Measurements from ENCODE around the gene MPZL1. TPM values are rescaled to one million over a fixed set of nuclear protein-coding genes. Genes with fewer than 3 reads are reported as not detected.

The MPZL1 gene
- total and polyA plus RNA-seq, 2 of the 8 experiments (the other 6 are each of a cell fraction or from before 2014, with no cell fraction given): 37.8 to 120 TPM

GRCh38 chr1:167808104-167808503 is 86.3 kb downstream of the MPZL1 start:
- Histone ChIP-seq H3K79me2 (ENCODE audit: control insufficient read depth in 1 of 2, insufficient read depth in 2 of 2, low read length in 2 of 2) (no peaks in the 10 kb centered on the region), H3K4me2 (ENCODE audit: insufficient read depth in 1 of 2, low read depth in 2 of 2, low read length in 2 of 2) (no peak overlapping the region), H4K8ac (ENCODE audit: extremely low read depth, insufficient read depth, low read length) (no peak overlapping the region), H2BK15ac (ENCODE audit: low read length) (no peak overlapping the region), H2BK5ac (ENCODE audit: low read depth, low read length) (no peak overlapping the region), H4K91ac (replicated peaks; ENCODE audit: insufficient read length, low read length) (no peak overlapping the region), H3K79me1 (ENCODE audit: low read depth, low read length) (no peaks in the 10 kb centered on the region), H3K4ac (replicated peaks; ENCODE audit: insufficient read length, low read depth, low read length) (no peak overlapping the region), H3K23me2 (ENCODE audit: low read depth, low read length) (no peaks in the 10 kb centered on the region), H2AK5ac (ENCODE audit: low read depth, low read length) (no peak overlapping the region), H2BK12ac (ENCODE audit: low read depth, low read length) (no peak overlapping the region), H3K56ac (replicated peaks; ENCODE audit: insufficient read length, low read depth, low read length) (no peak overlapping the region), H4K20me1 (replicated peaks in 1 of 2; ENCODE audit: control insufficient read depth in 1 of 2, insufficient read depth in 2 of 2, low read length in 2 of 2) (no peaks in the 10 kb centered on the region), H2BK20ac (ENCODE audit: low read length) (no peak overlapping the region), H3K27ac (ENCODE audit: low read depth, low read length) (no peak overlapping the region), H3K9ac (replicated peaks in 1 of 4; ENCODE audit: extremely low read depth in 1 of 4, low read depth in 3 of 4, low read length in 3 of 4) (no peak overlapping the region), H3K23ac (ENCODE audit: insufficient read length) (no peak overlapping the region), H3K27me3 (replicated peaks in 1 of 4; ENCODE audit: control insufficient read depth in 3 of 4, extremely low read depth in 1 of 4, insufficient read depth in 3 of 4, low read length in 3 of 4) (no peaks in the 10 kb centered on the region; a peak in 1 of 7 replicates), H3K36me3 (ENCODE audit: control insufficient read depth in 2 of 4, insufficient read depth in 4 of 4, low read length in 3 of 4) (no peaks in the 10 kb centered on the region; a peak in 1 of 8 replicates), H2BK120ac (replicated peaks; ENCODE audit: low read depth, low read length) (no peak overlapping the region), H3K4me3 (ENCODE audit: extremely low read depth in 1 of 4, insufficient read depth in 2 of 4, low read depth in 3 of 4, low read length in 4 of 4) (no peak overlapping the region), H3K14ac (ENCODE audit: insufficient read length) (no peak overlapping the region), H3K9me3 (ENCODE audit: insufficient read depth in 2 of 2, low read depth in 1 of 2, low read length in 1 of 2) (peaks cover 7 to 11% of the 10 kb centered on the region in 2 experiments; a peak in 2 of 4 replicates), H2AFZ (ENCODE audit: low read length) (no peak overlapping the region), H3K18ac (ENCODE audit: extremely low read depth, low read length) (no peak overlapping the region), H4K5ac (ENCODE audit: insufficient read length, low read depth, low read length) (no peak overlapping the region), H3K4me1 (replicated peaks in 1 of 4; ENCODE audit: control insufficient read depth in 3 of 4, insufficient read depth in 4 of 4, low read length in 3 of 4) (no peaks in the 10 kb centered on the region)
- no peak for FAIRE-seq
- no peak for DNase-seq (ENCODE audit: low read depth in 1 of 2, low spot score in 2 of 2)
- POLR2A ChIA-PET (ENCODE audit: partially characterized antibody): interaction anchor here (1.0 kb wide), 1 partner anchor 128 kb away, joined by 4 read pairs; no protein-coding TSS in a partner anchor
- WGBS, 2 experiments (ENCODE audit: extremely low coverage in 1 of 2, insufficient coverage in 1 of 2, insufficient read length in 1 of 2, insufficient replicate concordance in 2 of 2, low coverage in 1 of 2, low lambda C conversion rate in 2 of 2, missing lambda C conversion rate in 1 of 2): 90% methylated on average over 3 of the region's 3 CpGs; no CpG with 5 or more reads in 1 of the 2 experiments
- CTCF ChIA-PET (ENCODE audit: partially characterized antibody): no interaction called here
- no peak for TF ChIP-seq HDAC2 (IDR thresholded peaks at IDR 0.05; ENCODE audit: borderline replicate concordance in 1 of 2, low read depth in 2 of 2, low read length in 2 of 2)
- TF ChIP-seq SAP30 (IDR thresholded peaks at IDR 0.05; ENCODE audit: insufficient read depth, insufficient replicate concordance, low read length): no peak
- TF ChIP-seq NRF1 (IDR thresholded peaks at IDR 0.05; ENCODE audit: low read depth, low read length): no peak
- TF ChIP-seq BACH1 (IDR thresholded peaks at IDR 0.05; ENCODE audit: low read length): no peak
- no peak for TF ChIP-seq SP4 (IDR thresholded peaks at IDR 0.05; ENCODE audit: low read length)
- no peak for TF ChIP-seq EP300 (IDR thresholded peaks at IDR 0.05; ENCODE audit: borderline replicate concordance in 1 of 2, low read depth in 2 of 2, low read length in 2 of 2)
- no peak for TF ChIP-seq SIN3A (conservative IDR thresholded peaks at IDR 0.05 in 1 of 2, IDR thresholded peaks at IDR 0.05 in 1 of 2; ENCODE audit: low read depth in 1 of 2, low read length in 2 of 2)
- no peak for TF ChIP-seq BCL11A (IDR thresholded peaks at IDR 0.05; ENCODE audit: low read depth in 2 of 2, low read length in 2 of 2)
- TF ChIP-seq CEBPB (IDR thresholded peaks at IDR 0.05; ENCODE audit: low read depth, low read length): no peak
- no peak for TF ChIP-seq KDM4A (IDR thresholded peaks at IDR 0.05; ENCODE audit: low read depth, low read length, severe bottlenecking)
- no peak for TF ChIP-seq USF2 (IDR thresholded peaks at IDR 0.05; ENCODE audit: low read length)
- TF ChIP-seq JUN (IDR thresholded peaks at IDR 0.05; ENCODE audit: low read depth, low read length): no peak
- no peak for TF ChIP-seq ZNF274 (IDR thresholded peaks at IDR 0.05; ENCODE audit: borderline replicate concordance, extremely low read depth, low read length)
